K562 (cell line): ENCODE measurements around the gene TCP11. TPM values are rescaled to one million over a fixed set of nuclear protein-coding genes. Genes with fewer than 3 reads are reported as not detected.
"Not testable (repeated sequence)": the region's sequence is repeated elsewhere in the genome, so short reads cannot be mapped to it uniquely, and the experiment has no call there.

ENCODE experiments used
- ATAC-seq: fragments of 200-7000 bp; cut with Tn5 transposase; 3 replicates; pipeline ENCODE4 v1.9.1; 2020; ENCODE audit warnings: moderate library complexity
- BruUV-seq: library from RNA; stranded (reverse); fragments of 400-500 nt; replicated peaks from 2 replicates; lab custom pipeline; 2021; lab: Mats Ljungman, UMichigan
- CTCF ChIA-PET: fragments of 300-600 bp; formaldehyde crosslinking; extraction: SDS; loops from one replicate; lab custom pipeline; 2021; ENCODE audit warnings: low intra/inter-chr PET ratio; lab: Yijun Ruan, JAX
- POLR2A ChIA-PET: fragments of 300-600, 350-650 bp; sonication (Branson Sonifier 250); formaldehyde crosslinking; extraction: SDS; loops from one replicate; lab custom pipeline; 2021; ENCODE audit warnings: antibody characterized with exemption, inconsistent platforms; lab: Yijun Ruan, JAX
- DNase-seq, 4 experiments: peaks; one replicate each; pipeline versions ENCODE4 v3.0.0 to v3.0.0-alpha.2; 2011 to 2018; ENCODE audit warnings: low spot score in 3 of 4, mixed read lengths in 3 of 4; ENCODE audit errors: extremely low read depth in 1 of 4
- FAIRE-seq: peaks from 2 replicates; lab custom pipeline; 2011; peaks lifted over from hg19 to GRCh38; lab: Jason Lieb, UNC
- H2AFZ ChIP-seq: 2 replicates; pipeline ENCODE4 v1.6.0; 2011; ENCODE audit warnings: low read depth, low read length, control low read depth, inconsistent platforms
- H3K27ac ChIP-seq: fragments of 200-600 bp; 3 replicates; pipeline ENCODE4 v1.8.0; 2011; ENCODE audit warnings: low read depth, mild to moderate bottlenecking, control low read depth, inconsistent platforms, low read length, moderate library complexity, mixed read lengths; ENCODE audit errors: extremely low read depth
- H3K27me3 ChIP-seq, 2 experiments: fragments of 300-600 bp in 1 of 2; 2 replicates in 1 of 2; 3 replicates in 1 of 2; pipeline versions ENCODE4 v1.6.0 to v1.8.0; 2011; ENCODE audit warnings: inconsistent platforms in 2 of 2, low read length in 2 of 2, mild to moderate bottlenecking in 1 of 2, mixed read lengths in 1 of 2, moderate library complexity in 1 of 2; ENCODE audit not compliant: control insufficient read depth in 2 of 2, insufficient read depth in 2 of 2
- H3K36me3 ChIP-seq: fragments of 300-600 bp; 3 replicates; pipeline ENCODE4 v1.8.0; 2011; ENCODE audit warnings: mild to moderate bottlenecking, low read length, inconsistent platforms; ENCODE audit not compliant: control insufficient read depth, insufficient read depth
- H3K4me1 ChIP-seq, 2 experiments: fragments of 200-600 bp in 1 of 2; replicated peaks in 1 of 2; 2 replicates in 1 of 2; 3 replicates in 1 of 2; pipeline versions ENCODE4 v1.5.1 to v1.8.0; 2011; ENCODE audit warnings: inconsistent platforms in 2 of 2, low read length in 2 of 2, mild to moderate bottlenecking in 1 of 2, mixed read lengths in 1 of 2, moderate library complexity in 1 of 2; ENCODE audit not compliant: control insufficient read depth in 2 of 2, insufficient read depth in 2 of 2
- H3K4me2 ChIP-seq: 2 replicates; pipeline ENCODE4 v1.6.1; 2011; ENCODE audit warnings: low read length, control low read depth, inconsistent platforms, mixed read lengths; ENCODE audit not compliant: insufficient read depth
- H3K4me3 ChIP-seq: fragments of 200-600 bp; sonication (generic), shearing (Covaris generic); 2 replicates; pipeline ENCODE4 v1.5.1; 2016; ENCODE audit warnings: control low read depth, inconsistent platforms
- H3K79me2 ChIP-seq: fragments of 200-600 bp; 3 replicates; pipeline ENCODE4 v1.8.0; 2011; ENCODE audit warnings: low read length, inconsistent platforms; ENCODE audit not compliant: control insufficient read depth, insufficient read depth
- H3K9ac ChIP-seq, 2 experiments: 2 replicates each; pipeline versions ENCODE4 v1.6.0 to v1.6.1; 2011; ENCODE audit warnings: low read depth in 2 of 2, low read length in 2 of 2, control low read depth in 1 of 2, inconsistent platforms in 1 of 2, mild to moderate bottlenecking in 1 of 2, mixed read lengths in 1 of 2; ENCODE audit not compliant: insufficient read depth in 1 of 2
- H3K9me1 ChIP-seq: one replicate; pipeline ENCODE4 v1.6.0; 2011; ENCODE audit warnings: inconsistent platforms, mild to moderate bottlenecking, low read length, moderate library complexity; ENCODE audit not compliant: control insufficient read depth, insufficient read depth
- H3K9me3 ChIP-seq: replicated peaks from 2 replicates; pipeline ENCODE4 v1.5.1; 2011; ENCODE audit warnings: low read depth, low read length, inconsistent platforms; ENCODE audit not compliant: control insufficient read depth, insufficient read depth
- H4K20me1 ChIP-seq: replicated peaks from 2 replicates; pipeline ENCODE4 v1.6.1; 2011; ENCODE audit warnings: low read length, inconsistent platforms, mixed read lengths; ENCODE audit not compliant: control insufficient read depth, insufficient read depth
- SOX6 ChIP-seq: fragments of 450-650 bp; IDR thresholded peaks from 2 replicates; pipeline ENCODE4 v1.6.1; 2014; ENCODE audit warnings: mild to moderate bottlenecking
- WGBS: fragments of 100-300 bp; shearing (Covaris generic); methylation state at CpG from one replicate; pipeline ENCODE4 v1.1.6; 2016; ENCODE audit warnings: low coverage, mixed read lengths; ENCODE audit not compliant: insufficient coverage; ENCODE audit errors: missing lambda C conversion rate; 5-methylcytosine and 5-hydroxymethylcytosine counted together
- in situ Hi-C: fragments of 300-500 bp; cut with MboI; formaldehyde crosslinking; loops from 4 replicates; pipeline ENCODE4 v1.15.0; 2018; ENCODE audit warnings: inconsistent platforms, mixed read lengths
- intact Hi-C: fragments of 100-400 bp; cut with micrococcal nuclease; formaldehyde crosslinking; loops from 2 replicates; pipeline ENCODE4 v1.14.2; 2022
- polyA plus RNA-seq, 8 experiments: library from polyadenylated mRNA; depleted of rRNA in 4 of 8; stranded (reverse) in 5 of 8; unstranded in 3 of 8; fragments of >200 nt; fragmentation: Nextera tagmentation in 2 of 8; fragmentation: Illumina TruSeq in 1 of 8; extraction: Ambion mirVana in 2 of 8; extraction: Trizol in 1 of 8; gene quantifications; 2 replicates each; pipeline versions ENCODE4 v1.2.1 to v1.2.3, GENCODE V29; 2011 to 2014; ENCODE audit warnings: inconsistent platforms in 1 of 8, missing spikeins in 1 of 8
- total RNA-seq, 7 experiments: library from RNA; depleted of rRNA in 6 of 7; stranded (reverse); fragments of >200 nt in 6 of 7; fragmentation: Illumina TruSeq in 2 of 7; extraction: Trizol in 2 of 7; gene quantifications; 2 replicates each; pipeline versions ENCODE4 v1.2.1 to v1.2.3, GENCODE V29; 2011 to 2021; ENCODE audit warnings: low replicate concordance in 1 of 7
- TF ChIP-seq, protein P1 (sequence below), 2 experiments: fragments of 250-450 bp in 1 of 2; fragments of 450-650 bp in 1 of 2; sonication (Bioruptor Pico) in 1 of 2; IDR thresholded peaks; 2 replicates each; pipeline versions ENCODE4 v1.6.1 to v1.8.0; 2016 to 2021; ENCODE audit warnings: mild to moderate bottlenecking in 2 of 2, moderate library complexity in 2 of 2, missing compliant biosample characterization in 1 of 2, missing genetic modification characterization in 1 of 2

TCP11 gene
- total and polyA plus RNA-seq, 9 of the 15 experiments (the other 6 are each of a cell fraction or from before 2014, with no cell fraction given): not detected

DNA sequence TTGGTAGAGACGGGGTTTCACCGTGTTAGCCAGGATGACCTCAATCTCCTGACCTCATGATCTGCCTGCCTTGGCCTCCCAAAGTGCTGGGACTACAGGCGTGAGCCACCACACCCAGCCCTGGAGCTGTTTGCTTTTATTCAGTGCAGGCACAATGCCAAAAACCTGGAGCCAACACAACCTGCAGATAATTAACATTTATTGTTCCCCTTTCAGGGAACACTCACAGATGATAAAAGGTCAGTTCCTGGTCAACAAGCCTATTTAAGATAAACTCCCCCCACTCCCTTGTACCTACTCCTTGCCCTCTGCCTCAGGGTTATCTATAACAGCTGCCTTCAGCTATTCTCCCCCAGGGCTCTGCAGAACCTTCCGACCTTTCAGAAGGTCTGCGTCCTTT, 33.4 kb downstream of the TCP11 start (continued):
- TF ChIP-seq, protein P1, sequence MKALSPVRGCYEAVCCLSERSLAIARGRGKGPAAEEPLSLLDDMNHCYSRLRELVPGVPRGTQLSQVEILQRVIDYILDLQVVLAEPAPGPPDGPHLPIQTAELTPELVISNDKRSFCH (CRISPR knock-in tag; IDR thresholded peaks at IDR 0.05): not testable (repeated sequence)
- TF ChIP-seq, protein P1 (tag; IDR thresholded peaks at IDR 0.05): peak; percentile 51; the same call in 1 of the 2 replicates
- peak; percentile 40; the same call in 1 of the 2 replicates for TF ChIP-seq SOX6

DNA sequence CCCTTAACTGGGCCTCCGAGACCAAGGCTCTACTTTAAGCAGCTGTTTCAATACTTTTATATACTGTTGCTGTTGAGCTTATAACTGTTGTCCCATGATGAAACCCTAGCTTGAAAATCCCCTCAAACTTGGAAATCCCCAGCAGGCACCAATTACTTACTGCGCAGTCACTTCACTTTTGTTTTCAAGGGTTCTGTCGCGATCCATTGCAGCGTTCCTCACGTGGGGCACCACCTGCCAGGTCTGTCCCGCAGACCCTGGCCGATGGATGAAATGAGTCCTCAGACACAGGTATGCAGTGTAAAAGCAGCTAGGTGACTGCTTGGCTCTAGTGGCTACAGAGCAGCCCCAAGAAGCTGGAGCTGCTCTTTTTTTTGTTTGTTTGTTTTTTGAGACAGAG, 33.9 kb downstream of the TCP11 start:
- ATAC-seq, H3K4me1 ChIP-seq, in situ Hi-C loops, H3K9me1 ChIP-seq, FAIRE-seq, H3K27ac ChIP-seq, H3K36me3 ChIP-seq, intact Hi-C loops, H3K4me2 ChIP-seq, CTCF ChIA-PET, H3K9ac ChIP-seq, BruUV-seq, H2AFZ ChIP-seq, H3K4me3 ChIP-seq, H4K20me1 ChIP-seq, H3K9me3 ChIP-seq, H3K79me2 ChIP-seq, DNase-seq: not testable (repeated sequence)
- H3K27me3 ChIP-seq: peaks cover 2 to 14% of the 10 kb centered on the region in 2 experiments; a peak in 3 of 5 replicates
- POLR2A ChIA-PET: interaction anchor here (1.0 to 2.8 kb wide), 4 partner anchors 10 to 92 kb away, joined by 3 to 9 read pairs (median 3); no protein-coding TSS in a partner anchor
- 31% methylated on average over 8 of the region's 8 CpGs for WGBS

DNA sequence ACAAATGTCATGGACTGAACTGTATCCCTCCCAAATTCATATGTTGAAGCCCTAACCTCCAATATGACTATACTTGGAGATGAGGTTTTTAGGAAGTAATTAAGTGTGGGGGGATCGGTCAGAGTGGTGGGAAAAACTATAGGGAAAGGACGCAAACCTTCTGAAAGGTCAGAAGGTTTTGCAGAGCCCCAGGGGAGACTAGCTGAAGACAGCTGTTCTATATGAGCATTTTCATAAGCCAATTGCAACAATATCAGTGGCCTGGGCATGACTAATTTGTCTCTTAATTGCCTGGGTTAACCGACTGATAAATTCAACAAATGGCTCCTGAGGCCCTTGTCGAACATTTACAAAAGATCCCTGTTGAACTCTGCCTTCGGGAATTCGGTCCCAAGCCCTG, 35.1 kb downstream of the TCP11 start:
- H3K27ac ChIP-seq, FAIRE-seq, intact Hi-C loops, H3K4me3 ChIP-seq, H4K20me1 ChIP-seq, H3K79me2 ChIP-seq, H3K9me3 ChIP-seq, H3K4me1 ChIP-seq, H2AFZ ChIP-seq, BruUV-seq, H3K9ac ChIP-seq, ATAC-seq, H3K36me3 ChIP-seq, in situ Hi-C loops, H3K9me1 ChIP-seq, DNase-seq, H3K4me2 ChIP-seq: not testable (repeated sequence)
- peaks cover 2 to 14% of the 10 kb centered on the region in 2 experiments; a peak in 3 of 5 replicates for H3K27me3 ChIP-seq
- POLR2A ChIA-PET: interaction anchor here (0.7 to 2.8 kb wide), 4 partner anchors 9 to 1024 kb away, joined by 3 to 9 read pairs (median 5); no protein-coding TSS in a partner anchor
- 3% methylated on average over 6 of the region's 6 CpGs for WGBS
- CTCF ChIA-PET: interaction anchor here (1.5 kb wide), 1 partner anchor 119 kb away, joined by 5 read pairs; no protein-coding TSS in a partner anchor
